Chondrocyte (in vitro differentiated cells): ENCODE measurements around the gene BPTF. TPM values are rescaled to one million over a fixed set of nuclear protein-coding genes. Genes with fewer than 3 reads are reported as not detected.
"Not testable (repeated sequence)": the region's sequence is repeated elsewhere in the genome, so short reads cannot be mapped to it uniquely, and the experiment has no call there.

Source experiments
- DNase-seq: peaks from one replicate; pipeline ENCODE4 v3.0.0; 2021; ENCODE audit warnings: mixed read lengths, low spot score
- H3K27ac Mint-ChIP-seq: one replicate; pipeline ENCODE4 v1.8.0; 2021; ENCODE audit warnings: mild to moderate bottlenecking, moderate library complexity, mixed read lengths; ENCODE audit not compliant: unreplicated experiment
- H3K27me3 Mint-ChIP-seq: 2 replicates; pipeline ENCODE4 v1.8.0; 2021; ENCODE audit warnings: low read depth, mixed read lengths
- H3K36me3 Mint-ChIP-seq: 2 replicates; pipeline ENCODE4 v1.8.0; 2021; ENCODE audit warnings: low read depth, mixed read lengths
- H3K4me1 Mint-ChIP-seq: 2 replicates; pipeline ENCODE4 v1.8.0; 2021; ENCODE audit warnings: low read depth, mild to moderate bottlenecking, mixed read lengths
- H3K4me3 Mint-ChIP-seq: one replicate; pipeline ENCODE4 v1.8.0; 2021; ENCODE audit warnings: mild to moderate bottlenecking, moderate library complexity, mixed read lengths; ENCODE audit not compliant: unreplicated experiment
- H3K9me3 Mint-ChIP-seq: 2 replicates; pipeline ENCODE4 v1.8.0; 2021; ENCODE audit warnings: low read depth, mixed read lengths
- total RNA-seq: library from RNA; stranded (reverse); gene quantifications from 3 replicates; pipeline ENCODE4 v1.2.1, GENCODE V29; 2021
- TF ChIP-seq, protein P1 (sequence below): fragments of 200-600 bp; sonication (generic); IDR thresholded peaks from 2 replicates; pipeline ENCODE4 v1.5.0; 2021; ENCODE audit warnings: antibody characterized with exemption, mild to moderate bottlenecking, moderate library complexity

BPTF gene
- total RNA-seq, 1 donor from 2014 or later: 75.7 TPM

DNA sequence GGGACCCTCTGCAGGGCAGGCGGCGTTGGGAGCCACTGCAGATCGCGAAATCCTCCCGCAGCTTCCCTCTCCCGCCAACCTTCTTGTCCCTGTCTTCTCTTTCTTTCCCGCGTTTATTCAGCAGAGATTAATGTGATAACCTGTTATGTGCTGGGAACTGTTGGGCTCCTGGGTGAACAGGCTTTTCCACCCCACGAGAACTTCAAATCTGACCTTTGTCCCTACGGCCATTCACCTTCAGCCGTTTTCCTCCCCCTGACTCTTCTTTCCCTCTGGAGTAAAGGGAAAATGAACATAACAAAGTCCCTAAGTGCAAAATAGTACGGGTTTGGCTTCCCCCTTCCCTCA is 195.1 kb downstream of the BPTF start:
- TF ChIP-seq, protein P1, sequence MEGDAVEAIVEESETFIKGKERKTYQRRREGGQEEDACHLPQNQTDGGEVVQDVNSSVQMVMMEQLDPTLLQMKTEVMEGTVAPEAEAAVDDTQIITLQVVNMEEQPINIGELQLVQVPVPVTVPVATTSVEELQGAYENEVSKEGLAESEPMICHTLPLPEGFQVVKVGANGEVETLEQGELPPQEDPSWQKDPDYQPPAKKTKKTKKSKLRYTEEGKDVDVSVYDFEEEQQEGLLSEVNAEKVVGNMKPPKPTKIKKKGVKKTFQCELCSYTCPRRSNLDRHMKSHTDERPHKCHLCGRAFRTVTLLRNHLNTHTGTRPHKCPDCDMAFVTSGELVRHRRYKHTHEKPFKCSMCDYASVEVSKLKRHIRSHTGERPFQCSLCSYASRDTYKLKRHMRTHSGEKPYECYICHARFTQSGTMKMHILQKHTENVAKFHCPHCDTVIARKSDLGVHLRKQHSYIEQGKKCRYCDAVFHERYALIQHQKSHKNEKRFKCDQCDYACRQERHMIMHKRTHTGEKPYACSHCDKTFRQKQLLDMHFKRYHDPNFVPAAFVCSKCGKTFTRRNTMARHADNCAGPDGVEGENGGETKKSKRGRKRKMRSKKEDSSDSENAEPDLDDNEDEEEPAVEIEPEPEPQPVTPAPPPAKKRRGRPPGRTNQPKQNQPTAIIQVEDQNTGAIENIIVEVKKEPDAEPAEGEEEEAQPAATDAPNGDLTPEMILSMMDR: no peak
- H3K27ac Mint-ChIP-seq: peak overlapping the region; percentile 67
- peak overlapping the region; percentile 78 for H3K4me3 Mint-ChIP-seq
- no peak for DNase-seq
- no peaks in the 10 kb centered on the region for H3K36me3 Mint-ChIP-seq
- H3K9me3 Mint-ChIP-seq: no peaks in the 10 kb centered on the region
- no peaks in the 10 kb centered on the region for H3K27me3 Mint-ChIP-seq
- H3K4me1 Mint-ChIP-seq: peaks cover 14% of the 10 kb centered on the region

DNA sequence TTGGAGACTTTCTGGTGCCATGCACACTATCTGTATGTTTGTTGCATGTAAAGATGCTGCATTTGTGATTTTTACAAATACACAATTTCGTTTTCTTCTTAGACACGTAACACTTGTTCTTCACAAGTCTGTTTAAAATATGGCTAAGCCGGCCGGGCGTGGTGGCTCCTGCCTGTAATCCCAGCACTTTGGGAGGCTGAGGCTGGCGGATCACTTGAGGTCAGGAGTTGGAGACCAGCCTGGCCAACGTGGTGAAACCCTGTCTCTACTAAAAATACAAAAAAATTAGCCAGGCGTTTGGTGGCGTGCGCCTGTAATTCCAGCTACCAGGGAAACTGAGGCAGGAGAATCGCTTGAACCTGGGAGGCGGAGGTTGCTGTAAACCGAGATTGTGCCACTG is 195.5 kb downstream of the BPTF start:
- Mint-ChIP-seq H3K4me1 (peaks cover 14% of the 10 kb centered on the region), H3K4me3 (peak overlapping the region; percentile 78), H3K27ac (peak overlapping the region; percentile 67)
- H3K27me3 Mint-ChIP-seq, H3K36me3 Mint-ChIP-seq, H3K9me3 Mint-ChIP-seq, DNase-seq: not testable (repeated sequence)

DNA sequence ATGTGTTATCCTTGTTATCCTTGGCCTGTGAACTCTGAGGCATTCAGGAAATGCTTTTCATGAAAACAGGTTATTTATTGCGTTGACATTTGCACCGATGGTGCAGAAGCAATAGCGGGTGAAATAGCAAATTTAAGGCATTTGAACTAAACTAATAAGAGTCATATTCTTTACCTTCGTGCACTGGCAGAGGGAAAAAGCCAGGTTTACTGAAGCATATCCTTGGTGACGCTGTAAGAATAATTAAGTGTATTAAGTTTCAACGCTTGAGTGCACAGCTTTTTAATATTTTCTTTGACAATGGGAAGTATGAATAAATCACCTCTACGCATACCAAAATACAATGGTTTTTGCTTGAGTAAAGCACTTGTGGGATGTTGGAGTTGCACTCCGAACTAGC is 196.7 kb downstream of the BPTF start:
- Mint-ChIP-seq H3K27me3 (no peaks in the 10 kb centered on the region), H3K4me1 (peaks cover 14% of the 10 kb centered on the region), H3K27ac (no peak overlapping the region), H3K9me3 (no peaks in the 10 kb centered on the region), H3K36me3 (no peaks in the 10 kb centered on the region), H3K4me3 (no peak overlapping the region)
- TF ChIP-seq, protein P1: no peak
- DNase-seq: no peak

DNA sequence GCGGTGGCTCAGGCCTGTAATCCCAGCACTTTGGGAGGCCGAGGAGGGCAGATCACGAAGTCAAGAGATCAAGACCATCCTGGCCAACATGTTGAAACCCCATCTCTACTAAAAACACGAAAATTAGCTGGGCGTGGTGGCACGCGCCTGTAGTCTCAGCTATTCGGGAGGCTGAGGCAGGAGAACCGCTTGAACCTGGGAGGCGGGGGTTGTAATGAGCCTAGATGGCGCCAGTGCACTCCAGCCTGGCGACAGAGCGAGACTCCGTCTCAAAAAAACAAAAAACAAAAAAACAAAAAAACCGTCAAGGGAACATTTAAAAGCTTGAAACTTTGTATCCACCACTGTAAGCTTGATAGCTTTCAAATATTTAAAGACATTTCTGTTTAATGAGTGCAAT is 197.2 kb downstream of the BPTF start:
- H3K27me3 Mint-ChIP-seq, H3K27ac Mint-ChIP-seq, H3K4me3 Mint-ChIP-seq, H3K9me3 Mint-ChIP-seq, DNase-seq, H3K36me3 Mint-ChIP-seq: not testable (repeated sequence)
- H3K4me1 Mint-ChIP-seq: peaks cover 14% of the 10 kb centered on the region

DNA sequence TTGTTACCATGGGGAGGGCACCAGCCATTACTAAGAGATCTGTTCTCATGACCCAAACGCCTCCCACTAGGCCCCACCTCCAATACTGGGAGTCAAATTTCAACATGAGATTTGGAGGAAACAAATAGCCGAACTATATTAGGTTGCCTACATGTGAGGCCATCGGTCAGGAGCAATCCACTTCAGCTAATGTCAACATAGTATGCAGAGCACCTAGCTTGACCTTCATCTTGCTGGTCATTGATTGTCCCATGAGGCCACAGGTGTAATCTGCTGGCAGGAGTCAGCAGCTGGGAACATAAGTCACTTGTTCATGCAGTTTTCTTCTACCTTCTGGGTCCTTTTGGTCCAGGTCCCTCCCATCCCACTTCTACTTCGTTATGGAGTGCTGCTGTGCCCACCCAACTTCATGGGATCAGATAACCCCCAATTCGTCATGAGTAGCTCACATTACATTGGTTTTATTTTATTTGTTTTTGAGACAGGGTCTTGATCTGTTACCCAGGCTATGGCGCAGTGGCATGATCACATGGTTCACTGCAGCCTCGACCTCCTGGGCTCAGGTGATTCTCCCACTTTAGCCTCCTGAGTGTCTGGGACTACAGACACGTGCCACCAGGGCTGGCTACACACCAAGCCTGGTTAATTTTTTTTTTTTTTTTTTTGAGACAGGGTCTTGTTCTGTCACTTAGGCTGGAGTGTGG is 204.4 kb downstream of the BPTF start:
- no peak overlapping the region for H3K4me3 Mint-ChIP-seq
- TF ChIP-seq, protein P1: no peak
- no peak overlapping the region for H3K27ac Mint-ChIP-seq

More for the DNA sequence above, 204.4 kb downstream of the BPTF start:
- Mint-ChIP-seq H3K27me3 (no peaks in the 10 kb centered on the region), H3K9me3 (no peaks in the 10 kb centered on the region), H3K4me1 (peaks cover 11% of the 10 kb centered on the region), H3K36me3 (no peaks in the 10 kb centered on the region)
- no peak for DNase-seq

Other genes starting within 250 kb of the BPTF start
- gene NOL11, start 107.6 kb upstream of the BPTF start, total RNA-seq: 20.9 to 34.4 TPM (median 25.0 TPM) in 3 replicates
- 9.1 to 11.0 TPM (median 10.9 TPM) in 3 replicates for gene C17orf58, start 171.0 kb downstream of the BPTF start, total RNA-seq
- gene KPNA2, start 210.2 kb downstream of the BPTF start, total RNA-seq: 92.5 to 95.4 TPM (median 93.4 TPM) in 3 replicates